ENCODE measurements around the gene SLC30A10. TPM values are rescaled to one million over a fixed set of nuclear protein-coding genes. Genes with fewer than 3 reads are reported as not detected.

Gene SLC30A10
- total RNA-seq, 4 donors from 2014 or later: 0.33 TPM; not detected in 3

GRCh38 chr1:219927298-219927955 lies 930 bp downstream of the SLC30A10 start:
- intact Hi-C loops (cut with DNase I): no loop called here
- 17 to 25% methylated on average over 22 to 31 of the region's 31 CpGs for WGBS, 2 donors
- TF ChIP-seq POLR2A (IDR thresholded peaks at IDR 0.05) (no peak), CTCF (IDR thresholded peaks at IDR 0.05) (no peak)

DNA sequence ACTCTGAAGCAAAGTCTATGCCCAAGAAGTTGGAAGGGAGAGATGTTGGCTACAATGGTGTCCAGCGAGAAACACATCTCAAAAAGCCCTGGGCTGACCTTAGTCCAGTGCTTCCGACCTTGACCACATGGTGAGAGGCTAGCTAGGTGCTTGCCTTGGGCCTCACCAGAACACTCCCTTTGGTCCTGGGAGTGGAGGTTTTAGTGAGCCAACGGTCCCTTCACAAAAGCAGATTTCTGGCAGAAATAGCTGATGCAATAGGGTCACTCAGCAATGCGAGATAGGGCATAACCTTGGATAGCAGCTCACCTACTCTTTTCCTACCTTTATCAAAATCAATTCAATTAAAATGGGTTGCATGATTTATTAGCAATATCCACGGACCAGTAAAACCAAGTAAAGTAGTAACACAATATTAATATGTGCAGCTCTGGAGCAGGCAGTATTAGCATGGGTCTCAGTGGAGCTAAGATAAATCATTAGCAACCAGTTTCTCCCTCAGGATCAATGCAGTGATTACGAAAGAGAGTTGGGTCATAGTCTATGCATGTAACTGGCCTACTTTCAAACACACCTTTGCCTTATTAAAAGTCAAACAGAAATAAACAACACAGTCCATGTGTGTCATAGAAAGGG lies 1.9 kb downstream of the SLC30A10 start:
- Histone ChIP-seq H3K36me3 (no peaks in the 10 kb centered on the region), H3K27ac (no peak overlapping the region), H3K27me3 (no peaks in the 10 kb centered on the region), H3K4me1 (peaks cover 0 to 11% of the 10 kb centered on the region in 2 donors), H3K4me3 (replicated peaks in 1 of 3) (no peak overlapping the region), H3K9me3 (no peaks in the 10 kb centered on the region)
- intact Hi-C loops (cut with DNase I): no loop called here
- no peak for DNase-seq
- 92 to 94% methylated on average over 6 of the region's 6 CpGs for whole genome bisulfite sequencing, 2 donors
- TF ChIP-seq POLR2A (IDR thresholded peaks at IDR 0.05): no peak
- no peak for TF ChIP-seq CTCF (IDR thresholded peaks at IDR 0.05)

More at GRCh38 chr1:219927298-219927955, 930 bp downstream of the SLC30A10 start:
- Histone ChIP-seq H3K4me3 (replicated peaks in 1 of 3) (peak overlapping the region; percentile 14 to 44 (median 20)), H3K36me3 (no peaks in the 10 kb centered on the region), H3K4me1 (peaks cover 0 to 11% of the 10 kb centered on the region in 2 donors), H3K27ac (no peak overlapping the region), H3K27me3 (no peaks in the 10 kb centered on the region), H3K9me3 (no peaks in the 10 kb centered on the region)
- no peak for DNase-seq

DNA sequence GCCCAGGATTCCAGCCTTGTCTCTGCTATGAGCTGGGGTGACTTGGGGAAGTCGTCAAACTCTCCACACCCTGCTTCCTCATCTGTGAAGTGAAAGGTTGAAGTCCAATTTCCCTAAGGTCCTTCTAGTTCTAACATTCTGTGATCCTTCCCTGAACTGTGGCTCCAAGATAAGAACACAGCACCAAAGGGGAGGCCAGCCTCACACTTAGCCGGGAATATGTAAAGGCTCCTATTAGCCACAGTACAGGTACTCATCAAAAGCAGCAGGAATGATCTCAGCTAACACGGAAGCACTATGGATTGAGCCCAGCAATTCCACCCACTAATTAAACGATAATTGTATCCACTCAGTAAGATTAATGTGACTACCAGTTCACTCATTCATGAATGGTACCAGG lies 4.0 kb downstream of the SLC30A10 start:
- no peak overlapping the region for H3K27ac ChIP-seq
- no peaks in the 10 kb centered on the region for H3K36me3 ChIP-seq
- 88 to 89% methylated on average over 4 of the region's 4 CpGs for WGBS, 2 donors
- H3K9me3 ChIP-seq: no peaks in the 10 kb centered on the region
- intact Hi-C loops (cut with DNase I): no loop called here
- no peak for DNase-seq
- H3K4me3 ChIP-seq (replicated peaks in 1 of 3): no peak overlapping the region
- TF ChIP-seq POLR2A (IDR thresholded peaks at IDR 0.05) (no peak), CTCF (IDR thresholded peaks at IDR 0.05) (no peak)
- H3K4me1 ChIP-seq: peaks cover 9 to 11% of the 10 kb centered on the region in 2 donors
- no peaks in the 10 kb centered on the region for H3K27me3 ChIP-seq

GRCh38 chr1:219917851-219918466 lies 10.4 kb downstream of the SLC30A10 start:
- H3K9me3 ChIP-seq: no peaks in the 10 kb centered on the region
- H3K27ac ChIP-seq: no peak overlapping the region
- DNase-seq: no peak
- 89 to 93% methylated on average over 8 to 10 of the region's 10 CpGs for WGBS, 2 donors
- intact Hi-C loops (cut with DNase I): no loop called here
- H3K27me3 ChIP-seq: no peaks in the 10 kb centered on the region
- H3K4me3 ChIP-seq (replicated peaks in 1 of 3): no peak overlapping the region
- TF ChIP-seq POLR2A (IDR thresholded peaks at IDR 0.05) (no peak), CTCF (IDR thresholded peaks at IDR 0.05) (no peak)
- H3K36me3 ChIP-seq: no peaks in the 10 kb centered on the region
- peaks cover 4 to 19% of the 10 kb centered on the region in 2 donors for H3K4me1 ChIP-seq

DNA sequence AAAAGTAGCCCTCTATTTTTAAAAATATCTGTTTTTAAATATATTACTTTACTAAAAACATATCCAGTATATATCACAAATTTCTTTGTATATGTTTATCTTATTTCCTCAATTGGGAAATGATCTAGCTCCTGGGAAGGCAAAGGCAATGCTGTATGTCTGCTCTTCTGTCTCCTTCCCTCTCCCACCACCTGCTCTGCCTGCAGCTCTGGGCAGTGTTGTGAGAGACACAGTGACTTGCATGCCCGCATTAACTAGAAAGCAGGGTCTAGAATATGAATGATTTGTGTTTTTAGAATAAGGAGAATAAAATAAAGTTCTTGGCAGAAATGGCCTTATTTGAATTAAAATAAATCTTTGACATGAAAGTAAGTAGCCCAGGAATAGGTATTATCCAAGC lies 11.1 kb downstream of the SLC30A10 start:
- no peak overlapping the region for H3K4me3 ChIP-seq (replicated peaks in 1 of 3)
- intact Hi-C loops (cut with DNase I): no loop called here
- H3K36me3 ChIP-seq: no peaks in the 10 kb centered on the region
- H3K27ac ChIP-seq: no peak overlapping the region
- TF ChIP-seq CTCF (IDR thresholded peaks at IDR 0.05) (no peak), POLR2A (IDR thresholded peaks at IDR 0.05) (no peak)
- WGBS, 2 donors: 88 to 93% methylated on average over 1 of the region's 1 CpG
- H3K9me3 ChIP-seq: no peaks in the 10 kb centered on the region
- H3K27me3 ChIP-seq: no peaks in the 10 kb centered on the region
- no peak for DNase-seq
- peaks cover 4 to 19% of the 10 kb centered on the region in 2 donors for H3K4me1 ChIP-seq
